HG03439 (cell line): ENCODE results near the gene LRRC56.

Experiments
- ATAC-seq: cut with Tn5 transposase; IDR thresholded peaks from one replicate; pipeline ENCODE4 v1.9.1; 2021; ENCODE audit warnings: mild to moderate bottlenecking, moderate library complexity; ENCODE audit not compliant: unreplicated experiment

The LRRC56 gene

GRCh38 chr11:556662-557256 lies 19.4 kb downstream of the LRRC56 start:
- no peak for ATAC-seq

GRCh38 chr11:557328-558132 lies 20.2 kb downstream of the LRRC56 start:
- ATAC-seq, result no peak

GRCh38 chr11:558503-558902 lies 21.2 kb downstream of the LRRC56 start:
- no peak for ATAC-seq

- ATAC-seq, result no peak
These were observed 21.8 kb downstream of the LRRC56 start for GRCh38 chr11:559020-559620.

- ATAC-seq, result no peak
These were observed 22.5 kb downstream of the LRRC56 start for GRCh38 chr11:559712-560304.

GRCh38 chr11:560305-561147 lies 23.2 kb downstream of the LRRC56 start, which contains the start of the genes LMNTD2 and RASSF7:
TSS of gene LMNTD2 (minus strand) at chr11:560738. CDS start at chr11:560716, 22 bp downstream.
TSS of gene RASSF7 (plus strand) at chr11:560970. CDS start at chr11:561769, 799 bp downstream.
- peak; percentile 61 for ATAC-seq

GRCh38 chr11:561148-562003 lies 24.0 kb downstream of the LRRC56 start:
- ATAC-seq, result peak; percentile 4

GRCh38 chr11:562046-562645 lies 24.8 kb downstream of the LRRC56 start:
- ATAC-seq, result no peak

- ATAC-seq, result no peak
These were observed 25.9 kb downstream of the LRRC56 start for GRCh38 chr11:563066-563811.

GRCh38 chr11:563812-564578 lies 26.7 kb downstream of the LRRC56 start:
- no peak for ATAC-seq

GRCh38 chr11:565921-566509 lies 28.7 kb downstream of the LRRC56 start:
- ATAC-seq, result no peak

GRCh38 chr11:567011-567628 lies 29.8 kb downstream of the LRRC56 start:
- ATAC-seq, result no peak

- ATAC-seq, result no peak
These were observed 30.4 kb downstream of the LRRC56 start for GRCh38 chr11:567629-568292.

GRCh38 chr11:568306-569157 lies 31.2 kb downstream of the LRRC56 start:
- peak; percentile 77 for ATAC-seq

GRCh38 chr11:569158-569885 lies 32.0 kb downstream of the LRRC56 start:
- no peak for ATAC-seq
